HG02840 (cell line): ENCODE results near the gene MBP.

ENCODE experiments used
- ATAC-seq: cut with Tn5 transposase; IDR thresholded peaks from one replicate; pipeline ENCODE4 v1.9.1; 2021; ENCODE audit warnings: mild to moderate bottlenecking, moderate library complexity, moderate number of reproducible peaks; ENCODE audit not compliant: unreplicated experiment, low FRiP score

Gene MBP

GRCh38 chr18:77116201-77117080, 16.1 kb downstream of the MBP start:
- no peak for ATAC-seq

- ATAC-seq: no peak
These were observed 17.2 kb downstream of the MBP start for GRCh38 chr18:77115192-77115953.

DNA sequence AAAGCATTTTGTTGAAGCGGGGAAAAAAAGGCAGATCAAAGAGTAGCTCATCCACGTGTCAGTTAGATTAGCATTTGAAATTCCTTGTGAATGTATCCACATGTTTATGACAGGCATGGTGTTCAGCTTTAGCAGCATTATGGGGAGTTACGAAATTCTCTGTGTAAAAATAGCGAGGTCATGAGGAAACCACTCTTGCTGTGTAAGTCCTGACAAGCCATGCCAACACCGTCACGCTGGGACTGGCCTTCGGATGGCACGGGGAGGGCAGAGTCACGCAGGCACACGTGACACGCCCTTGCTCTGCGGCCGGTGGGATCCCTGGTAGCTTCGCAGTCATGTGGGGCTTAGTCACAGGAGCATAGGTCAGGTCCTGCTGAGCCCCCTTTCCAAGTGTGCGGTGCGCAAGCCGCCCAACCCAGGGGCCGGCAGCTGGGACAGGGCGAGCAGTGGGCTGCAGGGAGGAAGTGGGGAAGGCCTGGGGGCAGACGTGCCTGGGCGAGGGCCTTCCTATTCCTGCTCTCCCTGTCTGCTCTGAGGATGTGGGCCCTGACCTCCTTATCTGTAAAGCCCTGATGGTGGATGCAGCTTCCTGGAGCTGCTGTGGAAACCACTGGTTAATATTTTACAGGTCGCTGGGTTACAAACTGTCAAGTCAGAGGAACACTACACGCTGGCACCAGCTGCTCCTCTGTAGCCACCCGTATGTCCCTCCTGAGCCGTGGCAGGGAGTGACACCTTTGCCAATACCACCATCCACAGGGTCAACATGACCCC, 18.0 kb downstream of the MBP start:
- peak; percentile 87 for ATAC-seq

GRCh38 chr18:77114152-77114414, 18.5 kb downstream of the MBP start:
- ATAC-seq: no peak

GRCh38 chr18:77113361-77114151, 19.0 kb downstream of the MBP start:
- ATAC-seq: no peak

- ATAC-seq: no peak
These were observed 19.9 kb downstream of the MBP start for GRCh38 chr18:77112747-77113092.

GRCh38 chr18:77111951-77112746, 20.4 kb downstream of the MBP start:
- no peak for ATAC-seq

DNA sequence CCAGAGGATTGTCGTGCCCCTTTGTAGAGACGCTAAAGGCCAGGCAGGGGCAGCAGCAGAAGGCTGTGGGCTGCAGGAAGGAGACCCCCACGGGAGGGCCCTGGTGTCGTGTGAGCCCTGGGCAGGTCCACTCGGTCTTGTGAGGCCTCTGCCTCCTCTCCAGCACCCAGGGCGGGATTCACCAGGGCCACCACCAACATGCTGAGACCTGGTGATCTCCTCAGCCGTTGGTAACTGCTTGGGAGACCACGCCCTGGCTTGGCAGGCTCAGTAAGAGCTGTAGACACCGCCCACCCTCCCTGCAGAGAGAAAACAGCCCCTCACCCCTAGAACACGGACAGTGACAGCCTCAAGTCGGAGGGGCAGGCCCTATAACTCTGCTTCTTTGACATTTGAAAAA, 21.1 kb downstream of the MBP start:
- no peak for ATAC-seq

DNA sequence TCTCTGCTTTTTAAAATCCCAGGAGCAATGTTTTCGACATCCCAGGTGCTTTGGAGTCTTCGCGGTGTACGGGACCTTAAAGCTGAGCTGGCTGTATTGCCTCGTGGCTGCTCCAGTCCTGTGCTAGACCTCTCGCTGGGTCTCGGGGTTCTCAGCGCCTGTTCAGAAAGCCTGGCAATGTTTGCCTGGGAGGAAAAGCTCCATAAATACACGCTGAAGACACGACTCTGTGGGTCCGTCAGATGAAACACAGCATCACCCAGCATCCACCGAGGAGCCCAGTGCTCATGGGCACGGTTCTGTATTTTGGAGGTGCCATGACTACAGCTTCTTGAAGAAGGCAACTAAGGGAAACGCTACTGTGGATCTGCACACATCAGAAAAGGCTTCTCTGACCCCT, 21.6 kb downstream of the MBP start:
- ATAC-seq: no peak

DNA sequence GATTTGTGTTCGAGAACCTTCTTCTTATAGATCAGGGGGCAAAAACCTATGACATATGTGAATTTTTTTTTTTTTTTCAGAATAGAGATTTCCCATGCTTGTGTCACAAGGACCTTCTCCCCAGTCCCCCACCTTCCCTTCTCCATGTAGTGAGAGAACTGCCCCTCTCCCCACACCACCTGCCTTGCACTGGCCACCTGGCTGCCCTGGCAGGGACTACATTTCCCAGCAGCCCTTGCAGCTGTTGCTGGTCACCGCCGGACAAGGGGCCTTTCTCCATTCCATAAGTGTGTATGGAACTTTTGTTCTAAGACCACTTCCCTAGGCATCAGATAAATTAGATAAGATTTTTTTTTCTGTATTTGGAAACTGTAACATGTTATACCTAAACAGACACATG, 22.2 kb downstream of the MBP start:
- no peak for ATAC-seq

DNA sequence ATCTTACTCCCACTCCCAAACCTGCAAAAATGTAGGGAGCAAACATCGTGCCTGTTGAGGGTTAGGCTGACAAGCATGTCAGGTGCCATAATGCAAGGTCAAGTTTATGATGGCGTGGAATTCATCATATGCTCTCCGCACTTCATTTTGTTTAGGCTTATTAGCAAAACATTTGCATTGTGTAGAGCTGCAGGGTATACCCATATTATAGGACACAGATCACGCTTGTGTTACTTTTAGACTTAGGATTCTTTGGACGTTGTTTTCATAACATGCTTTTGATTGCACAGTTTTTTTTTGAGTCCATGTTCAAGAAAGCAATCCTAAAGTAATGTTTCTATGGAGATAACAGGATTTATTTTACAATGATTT, 22.9 kb downstream of the MBP start:
- ATAC-seq: no peak

- no peak for ATAC-seq
These were observed 23.5 kb downstream of the MBP start for GRCh38 chr18:77108821-77109647.

DNA sequence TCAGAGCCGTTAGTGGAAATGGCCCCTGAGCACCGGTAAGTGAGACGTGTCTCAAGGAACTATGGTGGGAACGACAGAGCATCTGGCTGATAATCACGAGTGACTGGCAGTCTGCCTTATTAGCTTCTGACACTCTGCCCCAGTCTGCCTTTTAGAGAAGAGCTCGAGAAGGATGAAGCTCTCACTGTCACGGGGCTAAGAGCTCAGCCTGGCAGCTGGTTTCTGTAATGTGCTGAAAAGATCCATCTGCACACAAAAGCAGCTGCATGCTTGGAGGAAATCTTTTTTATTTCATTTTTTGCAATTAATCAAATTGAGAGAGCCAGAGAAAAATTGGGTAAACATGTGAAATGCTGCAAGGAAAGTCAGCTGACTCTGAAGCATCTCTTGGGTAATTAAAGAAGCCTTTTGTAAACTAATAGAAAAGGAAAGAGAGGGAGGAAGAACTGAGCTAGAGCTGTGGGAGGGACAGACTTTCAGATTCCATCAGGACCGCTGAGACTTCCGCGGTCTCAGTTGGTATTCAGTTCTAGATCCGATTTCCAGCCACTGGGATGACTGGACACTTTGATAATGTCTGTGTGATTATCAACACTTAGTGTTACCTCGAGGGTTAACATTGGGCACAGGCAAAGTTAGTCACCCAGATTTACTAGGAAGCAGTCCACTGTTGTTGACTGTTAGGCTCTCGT, 24.4 kb downstream of the MBP start:
- peak; percentile 56 for ATAC-seq

DNA sequence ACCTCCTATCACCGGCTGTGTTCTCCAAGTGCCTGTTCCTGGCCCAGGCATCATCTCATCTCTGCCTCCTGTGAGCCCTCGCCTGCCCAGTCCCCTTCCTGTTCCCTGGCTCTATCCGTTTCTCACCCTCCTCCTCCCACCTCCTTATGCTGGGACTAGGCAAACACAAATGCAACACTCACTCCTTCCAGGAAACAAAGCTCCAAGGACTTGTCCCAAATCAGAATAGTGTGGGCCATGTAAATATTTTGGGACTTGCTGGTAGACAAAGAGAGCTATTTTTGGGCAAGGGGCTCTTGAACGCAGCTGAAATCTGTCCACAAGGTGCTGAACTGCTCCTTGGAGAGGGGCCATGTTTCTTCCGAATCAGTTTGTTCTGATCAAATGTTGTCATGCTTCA, 25.3 kb downstream of the MBP start:
- ATAC-seq: no peak

GRCh38 chr18:77106331-77106730, 26.3 kb downstream of the MBP start:
- ATAC-seq: no peak

DNA sequence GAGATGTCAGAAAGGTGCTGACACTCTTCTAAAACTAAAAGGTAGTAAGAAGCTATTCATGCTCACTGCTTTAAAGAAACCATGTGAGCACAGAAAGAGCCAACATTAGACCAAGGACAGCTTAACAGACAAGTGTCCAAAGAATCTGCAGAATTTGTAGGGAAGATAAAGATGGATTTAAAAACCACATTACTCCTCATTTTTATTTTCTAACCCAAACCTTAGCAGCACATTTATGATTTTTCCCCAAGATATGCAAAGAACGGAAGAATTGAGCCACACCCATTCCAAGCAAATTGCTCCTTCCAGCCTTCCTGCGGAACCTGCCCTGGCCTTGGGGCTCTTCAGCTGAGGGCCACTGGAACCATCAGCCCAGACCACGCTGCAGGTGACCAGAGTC, 26.9 kb downstream of the MBP start:
- no peak for ATAC-seq

DNA sequence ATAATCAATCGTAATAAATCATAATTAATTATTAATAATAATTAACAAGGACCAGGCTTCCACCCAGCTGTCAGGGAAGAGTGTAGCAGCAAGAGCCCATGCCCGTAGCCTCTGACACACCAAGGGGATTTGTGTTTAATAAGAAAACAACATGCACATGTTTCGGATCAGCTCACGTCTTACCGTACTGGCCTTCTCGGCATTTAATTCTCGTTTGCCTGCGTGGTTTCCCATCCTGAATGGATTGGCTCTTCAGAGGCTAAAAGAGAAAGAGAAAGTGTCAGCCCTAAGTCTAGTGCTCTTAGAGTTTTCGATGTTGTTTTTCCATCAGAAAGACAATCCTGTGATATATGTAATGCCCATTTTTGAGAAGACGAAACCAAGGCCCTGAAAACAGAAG, 27.6 kb downstream of the MBP start:
- ATAC-seq: no peak

DNA sequence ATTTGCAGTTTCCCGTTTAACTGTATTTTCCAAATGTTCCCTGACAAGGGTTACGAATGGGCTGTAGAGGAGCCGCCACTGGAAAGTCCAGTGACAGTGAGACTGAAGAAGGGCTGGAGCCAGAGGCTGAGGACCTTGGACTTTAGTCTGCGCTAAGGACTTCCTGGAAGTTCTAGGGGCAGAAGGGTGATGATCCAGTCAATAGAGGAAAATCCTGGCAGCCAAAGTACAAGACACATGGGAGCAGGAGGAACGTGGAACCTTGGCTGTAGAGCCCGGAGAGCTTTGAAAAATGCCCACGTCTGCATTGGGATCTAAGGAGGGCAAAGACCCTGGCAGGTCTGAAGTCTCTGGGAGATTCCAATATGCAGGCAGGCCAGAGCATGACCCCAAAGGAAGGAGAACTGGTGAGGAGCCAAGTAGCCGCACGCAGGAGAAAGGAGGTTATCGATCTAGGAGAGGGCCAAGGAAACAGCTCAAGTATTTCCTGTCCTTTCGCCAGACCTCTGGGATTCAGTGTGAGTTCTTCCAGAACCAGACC, 28.5 kb downstream of the MBP start:
- ATAC-seq: no peak
